Endothelial cell of umbilical vein (primary cell): Measurements from ENCODE around the gene CDCA3. TPM values are rescaled to one million over a fixed set of nuclear protein-coding genes. Genes with fewer than 3 reads are reported as not detected.

Source experiments
- BruUV-seq: library from RNA; stranded (reverse); fragments of 400-500 nt; replicated peaks from 2 replicates; lab custom pipeline; 2021; lab: Mats Ljungman, UMichigan
- CTCF ChIA-PET: fragments of 300-600, 350-600 bp; sonication (Branson Sonifier 250); formaldehyde crosslinking; loops from one replicate; lab custom pipeline; 2021; ENCODE audit warnings: antibody characterized with exemption, inconsistent platforms; lab: Charles Lee
- POLR2A ChIA-PET: fragments of 300-600, 350-600 bp; sonication (Branson Sonifier 250); formaldehyde crosslinking; loops from one replicate; lab custom pipeline; 2021; ENCODE audit warnings: antibody characterized with exemption, inconsistent platforms; lab: Charles Lee
- DNase-seq: peaks from one replicate; pipeline ENCODE4 v3.0.0-alpha.2; 2011; ENCODE audit warnings: low read depth, low spot score
- FAIRE-seq: peaks from 2 replicates; lab custom pipeline; 2011; peaks lifted over from hg19 to GRCh38; lab: Jason Lieb, UNC
- H2AFZ ChIP-seq: 2 replicates; pipeline ENCODE4 v1.6.0; 2012; ENCODE audit warnings: low read depth, low read length, control low read depth, inconsistent platforms
- H3K27ac ChIP-seq: 2 replicates; pipeline ENCODE4 v1.5.1; 2011; ENCODE audit warnings: low read depth, mild to moderate bottlenecking, control low read depth, low read length, moderate library complexity; ENCODE audit not compliant: insufficient read depth
- H3K27me3 ChIP-seq, 2 experiments: 2 replicates each; pipeline versions ENCODE4 v1.6.0 to v1.6.1; 2011; ENCODE audit warnings: low read length in 2 of 2, mixed read lengths in 1 of 2; ENCODE audit not compliant: control insufficient read depth in 2 of 2, insufficient read depth in 2 of 2
- H3K36me3 ChIP-seq, 2 experiments: 2 replicates in 1 of 2; 3 replicates in 1 of 2; pipeline ENCODE4 v1.5.1; 2011; ENCODE audit warnings: low read length in 2 of 2, mild to moderate bottlenecking in 1 of 2, moderate library complexity in 1 of 2; ENCODE audit not compliant: control insufficient read depth in 2 of 2, insufficient read depth in 2 of 2; ENCODE audit errors: extremely low read depth in 1 of 2
- H3K4me1 ChIP-seq: 3 replicates; pipeline ENCODE4 v1.5.1; 2011; ENCODE audit warnings: mild to moderate bottlenecking, low read length; ENCODE audit not compliant: control insufficient read depth, insufficient read depth; ENCODE audit errors: extremely low read depth
- H3K4me2 ChIP-seq: 2 replicates; pipeline ENCODE4 v1.6.1; 2011; ENCODE audit warnings: low read length, control low read depth, mixed read lengths; ENCODE audit not compliant: insufficient read depth
- H3K4me3 ChIP-seq, 3 experiments: fragments of 200-600 bp in 1 of 3; sonication (generic), shearing (Covaris generic) in 1 of 3; replicated peaks in 1 of 3; 2 replicates each; pipeline ENCODE4 v1.5.1; 2011 to 2016; ENCODE audit warnings: control low read depth in 3 of 3, low read length in 3 of 3, mild to moderate bottlenecking in 2 of 3, inconsistent platforms in 1 of 3, low read depth in 1 of 3, moderate library complexity in 1 of 3; ENCODE audit not compliant: insufficient read depth in 1 of 3
- H3K79me2 ChIP-seq: 2 replicates; pipeline ENCODE4 v1.6.0; 2012; ENCODE audit warnings: low read length, inconsistent platforms; ENCODE audit not compliant: control insufficient read depth, insufficient read depth
- H3K9ac ChIP-seq: replicated peaks from 2 replicates; pipeline ENCODE3; 2011; ENCODE audit warnings: low read length, control low read depth; ENCODE audit not compliant: insufficient read depth; ENCODE audit errors: extremely low read depth
- H3K9me1 ChIP-seq: replicated peaks from 3 replicates; pipeline ENCODE4 v1.6.0; 2011; ENCODE audit warnings: mild to moderate bottlenecking, low read length; ENCODE audit not compliant: control insufficient read depth, insufficient read depth; ENCODE audit errors: extremely low read depth
- H3K9me3 ChIP-seq: replicated peaks from 2 replicates; pipeline ENCODE4 v1.5.1; 2012; ENCODE audit warnings: low read length, inconsistent platforms; ENCODE audit not compliant: control insufficient read depth, insufficient read depth
- H4K20me1 ChIP-seq: replicated peaks from 2 replicates; pipeline ENCODE3; 2011; ENCODE audit warnings: mild to moderate bottlenecking, low read length; ENCODE audit not compliant: control insufficient read depth, insufficient read depth; ENCODE audit errors: extremely low read depth
- FOS ChIP-seq: IDR thresholded peaks from 2 replicates; pipeline ENCODE4 v1.6.1; 2011; ENCODE audit warnings: mild to moderate bottlenecking, low read length, moderate library complexity, borderline replicate concordance; ENCODE audit not compliant: insufficient read depth
- GATA2 ChIP-seq: IDR thresholded peaks from 2 replicates; pipeline ENCODE4 v1.7.0; 2011; ENCODE audit warnings: low read depth, mild to moderate bottlenecking, moderate library complexity, mixed read lengths, low read length; ENCODE audit not compliant: insufficient read length, insufficient read depth
- JUN ChIP-seq: IDR thresholded peaks from 2 replicates; pipeline ENCODE4 v1.6.1; 2011; ENCODE audit warnings: borderline replicate concordance, low read depth; ENCODE audit not compliant: insufficient read length, insufficient read depth
- MAX ChIP-seq: IDR thresholded peaks from 2 replicates; pipeline ENCODE4 v1.6.1; 2011; ENCODE audit not compliant: insufficient read depth, insufficient read length
- MYC ChIP-seq: IDR thresholded peaks from one replicate; pipeline ENCODE4 v1.6.1; 2011; ENCODE audit warnings: mild to moderate bottlenecking, low read depth, low read length
- POLR2A ChIP-seq: IDR thresholded peaks from 2 replicates; pipeline ENCODE4 v1.6.1; 2012; ENCODE audit warnings: low read depth, mild to moderate bottlenecking, control low read depth, low read length
- POLR2AphosphoS5 ChIP-seq: IDR thresholded peaks from 2 replicates; pipeline ENCODE4 v1.6.1; 2012; ENCODE audit warnings: low read depth, mild to moderate bottlenecking, control low read depth, low read length, moderate library complexity; ENCODE audit not compliant: insufficient read depth
- dilution Hi-C: fragments of 300-500 bp; cut with MboI; formaldehyde crosslinking; loops from one replicate; pipeline ENCODE4 v1.15.0; 2019; ENCODE audit warnings: low sequenced_read_pairs; ENCODE audit not compliant: extremely low pct_ligation_motif_present
- intact Hi-C: fragments of 100-400 bp; cut with micrococcal nuclease; formaldehyde crosslinking; loops from one replicate; pipeline ENCODE4 v1.10.0; 2022
- polyA plus RNA-seq, 4 experiments: library from polyadenylated mRNA; depleted of rRNA in 3 of 4; stranded (reverse) in 3 of 4; unstranded in 1 of 4; fragments of >200 nt; gene quantifications; 2 replicates each; pipeline versions ENCODE4 v1.2.1 to v1.2.3, GENCODE V29; 2011 to 2012; ENCODE audit warnings: missing spikeins in 1 of 4
- total RNA-seq: library from RNA; stranded (reverse); gene quantifications from 2 replicates; pipeline ENCODE4 v1.2.3, GENCODE V29; 2021

The CDCA3 gene
- total and polyA plus RNA-seq, 2 donors (not counting 3 experiments of a cell fraction or from before 2014, with no cell fraction given): 44.3 to 53.5 TPM

GRCh38 chr12:6850796-6851152 is 312 bp downstream of the CDCA3 start:
- no peak for TF ChIP-seq JUN
- TF ChIP-seq POLR2AphosphoS5: no peak
- TF ChIP-seq GATA2: no peak
- TF ChIP-seq POLR2A: no peak
- TF ChIP-seq MAX: no peak
- TF ChIP-seq FOS: no peak
- TF ChIP-seq MYC: no peak
- Histone ChIP-seq H3K4me1 (peaks cover 24% of the 10 kb centered on the region), H4K20me1 (no peaks in the 10 kb centered on the region), H3K4me2 (peak overlapping the region; percentile 74), H2AFZ (no peak overlapping the region), H3K9me1 (no peaks in the 10 kb centered on the region), H3K9ac (peak overlapping the region; percentile 37), H3K79me2 (peaks cover 42% of the 10 kb centered on the region), H3K27ac (no peak overlapping the region), H3K27me3 (no peaks in the 10 kb centered on the region), H3K9me3 (no peaks in the 10 kb centered on the region), H3K4me3 (peak overlapping the region; percentile 34 to 70 (median 38)), H3K36me3 (peaks cover 12 to 20% of the 10 kb centered on the region in 2 experiments)
- ChIA-PET CTCF (interaction anchor here (0.7 to 4.6 kb wide), 6 partner anchors 9 to 231 kb away, joined by 3 to 30 read pairs (median 18); partner anchors contain the start of genes GNB3, MLF2, SPSB2 and TPI1), POLR2A (interaction anchor here (1.1 to 3.2 kb wide), 3 partner anchors 9 to 127 kb away, joined by 3 to 48 read pairs (median 7); partner anchors contain the start of genes COPS7A and TPI1)
- FAIRE-seq (no peak), DNase-seq (no peak)
- dilution Hi-C loops: no loop called here
- BruUV-seq: TSS peak; percentile 53
- intact Hi-C loops: loop anchor here (1.0 to 2.0 kb wide), 2 partner anchors 16 to 97 kb away; partner anchors contain the start of gene MLF2
